Measurements from ENCODE around the gene HCFC2. TPM values are rescaled to one million over a fixed set of nuclear protein-coding genes. Genes with fewer than 3 reads are reported as not detected.
A peak's percentile ranks its signal among the peaks of the same experiment; 100 is the strongest.

HCFC2 gene
- total RNA-seq, 8 experiments from 2014 or later, result 10.1 to 25.0 (median 16.8) TPM

GRCh38 chr12:104133866-104134265, 69.5 kb downstream of the HCFC2 start:
- WGBS, 10 experiments, result 80 to 100% (median 90%) methylated on average over 1 of the region's 1 CpG; no CpG with 5 or more reads in 1 of the 10 experiments
- Histone ChIP-seq H3K27ac (no peak overlapping the region), H3K4me3 (no peak overlapping the region), H3K4me1 (replicated peaks in 1 of 2) (peaks cover 11 to 21% of the 10 kb centered on the region in 2 donors)
- no peak for ATAC-seq (replicated peaks in 6 of 8)
- in situ Hi-C loops (cut with MboI; ENCODE audit: low pct_unique_long_range_greater_than_20kb in 2 of 9, low sequenced_read_pairs in 9 of 9, unreplicated experiment in 9 of 9), result no loop called here

- no peak overlapping the region for H3K27ac ChIP-seq
- 86 to 100% (median 91%) methylated on average over 1 of the region's 1 CpG; no CpG with 5 or more reads in 5 of the 10 experiments for WGBS, 10 experiments
- peaks cover 14 to 24% of the 10 kb centered on the region in 2 donors for H3K4me1 ChIP-seq (replicated peaks in 1 of 2)
- ATAC-seq (replicated peaks in 6 of 8), result no peak
- no peak overlapping the region for H3K4me3 ChIP-seq
- in situ Hi-C loops (cut with MboI; ENCODE audit: low pct_unique_long_range_greater_than_20kb in 2 of 9, low sequenced_read_pairs in 9 of 9, unreplicated experiment in 9 of 9), result no loop called here
Observed at GRCh38 chr12:104134882-104135281, 70.6 kb downstream of the HCFC2 start.

- H3K4me1 ChIP-seq (replicated peaks in 1 of 2), result peaks cover 14 to 24% of the 10 kb centered on the region in 2 donors
- peak in 2 of 8 experiments; percentile 3 to 11 for ATAC-seq (replicated peaks in 6 of 8)
- peak overlapping the region; percentile 72 to 99 (median 97) for H3K4me3 ChIP-seq
- in situ Hi-C loops (cut with MboI; ENCODE audit: low pct_unique_long_range_greater_than_20kb in 2 of 9, low sequenced_read_pairs in 9 of 9, unreplicated experiment in 9 of 9), result no loop called here
- H3K27ac ChIP-seq, result peak overlapping the region in 1 of 2 donors; percentile 93
Observed at GRCh38 chr12:104136577-104136976, 72.2 kb downstream of the HCFC2 start.

- peak in 7 of 8 experiments; percentile 5 to 19 (median 14) for ATAC-seq (replicated peaks in 6 of 8)
- H3K4me3 ChIP-seq, result peak overlapping the region; percentile 72 to 99 (median 97)
- peaks cover 14 to 24% of the 10 kb centered on the region in 2 donors for H3K4me1 ChIP-seq (replicated peaks in 1 of 2)
- H3K27ac ChIP-seq, result peak overlapping the region; percentile 93 to 97
- WGBS, 10 experiments, result 0 to 12% (median 0%) methylated on average over 1 to 12 of the region's 78 CpGs; no CpG with 5 or more reads in 1 of the 10 experiments
- in situ Hi-C loops (cut with MboI; ENCODE audit: low pct_unique_long_range_greater_than_20kb in 2 of 9, low sequenced_read_pairs in 9 of 9, unreplicated experiment in 9 of 9), result no loop called here
Observed at GRCh38 chr12:104137001-104137901, 72.9 kb downstream of the HCFC2 start.

- Histone ChIP-seq H3K4me3 (peak within 1 kb of the TSS; percentile 72 to 99 (median 97)), H3K4me1 (replicated peaks in 1 of 2) (peaks cover 14 to 24% of the 10 kb centered on the region in 2 donors), H3K27ac (peak within 1 kb of the TSS; percentile 93 to 97)
- peak; percentile 91 to 95 (median 94) for ATAC-seq (replicated peaks in 6 of 8)
- in situ Hi-C loops (cut with MboI; ENCODE audit: low pct_unique_long_range_greater_than_20kb in 2 of 9, low sequenced_read_pairs in 9 of 9, unreplicated experiment in 9 of 9), result no loop called here
- 0 to 33% (median 3%) methylated on average over 3 to 9 of the region's 111 CpGs; no CpG with 5 or more reads in 6 of the 10 experiments for WGBS, 10 experiments
Observed at GRCh38 chr12:104137902-104138796, 73.8 kb downstream of the HCFC2 start, which contains the start of gene NFYB. Gene NFYB (minus strand): TSS chr12:104138210. CDS start chr12:104135453, 2,757 bp downstream.

GRCh38 chr12:104138797-104139152, 74.4 kb downstream of the HCFC2 start:
- peaks cover 14 to 24% of the 10 kb centered on the region in 2 donors for H3K4me1 ChIP-seq (replicated peaks in 1 of 2)
- H3K27ac ChIP-seq, result peak overlapping the region; percentile 85 to 88
- peak overlapping the region; percentile 36 to 99 (median 97) for H3K4me3 ChIP-seq
- ATAC-seq (replicated peaks in 6 of 8), result no peak
- in situ Hi-C loops (cut with MboI; ENCODE audit: low pct_unique_long_range_greater_than_20kb in 2 of 9, low sequenced_read_pairs in 9 of 9, unreplicated experiment in 9 of 9), result no loop called here
- WGBS, 10 experiments, result 20 to 68% (median 42%) methylated on average over 3 to 5 of the region's 7 CpGs; no CpG with 5 or more reads in 5 of the 10 experiments

- ATAC-seq (replicated peaks in 6 of 8), result no peak
- H3K27ac ChIP-seq, result no peak overlapping the region
- H3K4me3 ChIP-seq, result no peak overlapping the region
- peaks cover 5 to 8% of the 10 kb centered on the region in 2 donors for H3K4me1 ChIP-seq (replicated peaks in 1 of 2)
- in situ Hi-C loops (cut with MboI; ENCODE audit: low pct_unique_long_range_greater_than_20kb in 2 of 9, low sequenced_read_pairs in 9 of 9, unreplicated experiment in 9 of 9), result no loop called here
- WGBS, 10 experiments, result 0 to 100% (median 68%) methylated on average over 1 to 2 of the region's 2 CpGs; no CpG with 5 or more reads in 4 of the 10 experiments
Observed at GRCh38 chr12:104142543-104142942, 78.2 kb downstream of the HCFC2 start.

GRCh38 chr12:104143002-104143401, 78.7 kb downstream of the HCFC2 start:
- in situ Hi-C loops (cut with MboI; ENCODE audit: low pct_unique_long_range_greater_than_20kb in 2 of 9, low sequenced_read_pairs in 9 of 9, unreplicated experiment in 9 of 9), result no loop called here
- Histone ChIP-seq H3K27ac (no peak overlapping the region), H3K4me1 (replicated peaks in 1 of 2) (peaks cover 5 to 8% of the 10 kb centered on the region in 2 donors), H3K4me3 (no peak overlapping the region)
- no peak for ATAC-seq (replicated peaks in 6 of 8)

GRCh38 chr12:104143918-104144317, 79.6 kb downstream of the HCFC2 start:
- 89 to 100% (median 100%) methylated on average over 1 of the region's 1 CpG; no CpG with 5 or more reads in 6 of the 10 experiments for WGBS, 10 experiments
- in situ Hi-C loops (cut with MboI; ENCODE audit: low pct_unique_long_range_greater_than_20kb in 2 of 9, low sequenced_read_pairs in 9 of 9, unreplicated experiment in 9 of 9), result no loop called here
- ATAC-seq (replicated peaks in 6 of 8), result no peak
- Histone ChIP-seq H3K4me3 (no peak overlapping the region), H3K27ac (no peak overlapping the region), H3K4me1 (replicated peaks in 1 of 2) (peaks cover 2 to 3% of the 10 kb centered on the region in 2 donors)

GRCh38 chr12:104147346-104147745, 83.0 kb downstream of the HCFC2 start:
- in situ Hi-C loops (cut with MboI; ENCODE audit: low pct_unique_long_range_greater_than_20kb in 2 of 9, low sequenced_read_pairs in 9 of 9, unreplicated experiment in 9 of 9), result no loop called here
- Histone ChIP-seq H3K4me1 (replicated peaks in 1 of 2) (no peaks in the 10 kb centered on the region), H3K27ac (no peak overlapping the region), H3K4me3 (no peak overlapping the region)
- no peak for ATAC-seq (replicated peaks in 6 of 8)
- 60 to 100% (median 87%) methylated on average over 1 to 5 of the region's 11 CpGs; no CpG with 5 or more reads in 3 of the 10 experiments for WGBS, 10 experiments

- no peak for ATAC-seq (replicated peaks in 6 of 8)
- WGBS, 10 experiments, result 71 to 100% (median 92%) methylated on average over 2 to 7 of the region's 8 CpGs; no CpG with 5 or more reads in 3 of the 10 experiments
- H3K4me1 ChIP-seq (replicated peaks in 1 of 2), result no peaks in the 10 kb centered on the region
- in situ Hi-C loops (cut with MboI; ENCODE audit: low pct_unique_long_range_greater_than_20kb in 2 of 9, low sequenced_read_pairs in 9 of 9, unreplicated experiment in 9 of 9), result no loop called here
- H3K27ac ChIP-seq, result no peak overlapping the region
- no peak overlapping the region for H3K4me3 ChIP-seq
Observed at GRCh38 chr12:104150416-104150815, 86.1 kb downstream of the HCFC2 start.

GRCh38 chr12:104152685-104153241, 88.4 kb downstream of the HCFC2 start:
- in situ Hi-C loops (cut with MboI; ENCODE audit: low pct_unique_long_range_greater_than_20kb in 2 of 9, low sequenced_read_pairs in 9 of 9, unreplicated experiment in 9 of 9), result no loop called here
- Histone ChIP-seq H3K4me3 (no peak overlapping the region), H3K27ac (no peak overlapping the region), H3K4me1 (replicated peaks in 1 of 2) (no peaks in the 10 kb centered on the region)
- peak in 1 of 8 experiments; percentile 62 for ATAC-seq (replicated peaks in 6 of 8)
